Suprapubic skin (tissue), 4 donors: Measurements from ENCODE around the gene CLCN5. TPM values are rescaled to one million over a fixed set of nuclear protein-coding genes. Genes with fewer than 3 reads are reported as not detected.

Experiments used
- DNase-seq, 2 donors: peaks; one replicate each; pipeline ENCODE4 v3.0.0-alpha.2; 2019; ENCODE audit warnings: low spot score in 2 of 2
- H3K27ac ChIP-seq: fragments of 200-600 bp; sonication (generic); one replicate; pipeline ENCODE4 v1.5.1; 2019
- H3K27me3 ChIP-seq: fragments of 200-600 bp; sonication (generic); one replicate; pipeline ENCODE4 v1.5.1; 2019
- H3K36me3 ChIP-seq: fragments of 200-600 bp; sonication (generic); one replicate; pipeline ENCODE4 v1.5.1; 2019
- H3K4me1 ChIP-seq: fragments of 200-600 bp; sonication (generic); one replicate; pipeline ENCODE4 v1.5.1; 2019
- H3K4me3 ChIP-seq: fragments of 200-600 bp; sonication (generic); one replicate; pipeline ENCODE4 v1.5.1; 2019; ENCODE audit warnings: mild to moderate bottlenecking
- H3K9me3 ChIP-seq: fragments of 200-600 bp; sonication (generic); one replicate; pipeline ENCODE4 v1.5.1; 2019
- CTCF ChIP-seq, 2 donors: fragments of 200-600 bp in 1 of 2; fragments of 450-650 bp in 1 of 2; sonication (generic) in 1 of 2; IDR thresholded peaks; one replicate each; pipeline ENCODE4 v1.5.1; 2016 to 2019; ENCODE audit warnings: antibody characterized with exemption in 2 of 2, mild to moderate bottlenecking in 1 of 2, moderate library complexity in 1 of 2
- EP300 ChIP-seq: sonication (generic); formaldehyde crosslinking; IDR thresholded peaks from one replicate; pipeline ENCODE4 v1.6.1; 2017; ENCODE audit warnings: antibody characterized with exemption
- POLR2A ChIP-seq, 2 donors: fragments of 450-650 bp; IDR thresholded peaks; one replicate each; pipeline ENCODE4 v1.6.1; 2017; ENCODE audit warnings: antibody characterized with exemption in 2 of 2, mild to moderate bottlenecking in 2 of 2, moderate library complexity in 2 of 2
- POLR2AphosphoS5 ChIP-seq, 3 donors: sonication (generic); formaldehyde crosslinking; IDR thresholded peaks; one replicate each; pipeline ENCODE4 v1.6.1; 2017; ENCODE audit warnings: antibody characterized with exemption in 3 of 3
- WGBS: methylation state at CpG from one replicate; pipeline ENCODE4 v1.1.5; 2018; 5-methylcytosine and 5-hydroxymethylcytosine counted together
- total RNA-seq, 4 donors: library from RNA; depleted of rRNA; stranded (reverse); fragments of >200 nt; gene quantifications; one replicate each; pipeline ENCODE4 v1.1.0, GENCODE V29; 2016

Gene CLCN5
- total RNA-seq, 4 donors from 2014 or later, result 6.9 to 24.1 (median 11.5) TPM

GRCh38 chrX:49972328-49972860 is 50.0 kb downstream of the CLCN5 start:
- H3K27ac ChIP-seq, result no peak overlapping the region
- no peak for TF ChIP-seq EP300
- no peak for TF ChIP-seq CTCF (IDR thresholded peaks at IDR 0.05)
- TF ChIP-seq POLR2AphosphoS5 (IDR thresholded peaks at IDR 0.05), result no peak
- no peak for TF ChIP-seq POLR2A (IDR thresholded peaks at IDR 0.05)
- H3K9me3 ChIP-seq, result no peaks in the 10 kb centered on the region
- no peaks in the 10 kb centered on the region for H3K27me3 ChIP-seq
- no peak for DNase-seq
- no peaks in the 10 kb centered on the region for H3K36me3 ChIP-seq
- H3K4me1 ChIP-seq, result no peaks in the 10 kb centered on the region
- no peak overlapping the region for H3K4me3 ChIP-seq
- WGBS, result 88% methylated on average over 5 of the region's 5 CpGs

- WGBS, result 75% methylated on average over 4 of the region's 4 CpGs
- H3K36me3 ChIP-seq, result no peaks in the 10 kb centered on the region
- no peak for TF ChIP-seq CTCF (IDR thresholded peaks at IDR 0.05)
- TF ChIP-seq EP300, result no peak
- TF ChIP-seq POLR2A (IDR thresholded peaks at IDR 0.05), result no peak
- TF ChIP-seq POLR2AphosphoS5 (IDR thresholded peaks at IDR 0.05), result no peak
- no peak for DNase-seq
- H3K4me1 ChIP-seq, result no peaks in the 10 kb centered on the region
- no peaks in the 10 kb centered on the region for H3K9me3 ChIP-seq
- H3K27ac ChIP-seq, result no peak overlapping the region
- no peaks in the 10 kb centered on the region for H3K27me3 ChIP-seq
- H3K4me3 ChIP-seq, result no peak overlapping the region
These were observed 54.3 kb downstream of the CLCN5 start for GRCh38 chrX:49976682-49977197.

- H3K9me3 ChIP-seq, result no peaks in the 10 kb centered on the region
- H3K36me3 ChIP-seq, result no peaks in the 10 kb centered on the region
- DNase-seq, result no peak
- H3K27ac ChIP-seq, result no peak overlapping the region
- no peaks in the 10 kb centered on the region for H3K4me1 ChIP-seq
- no peaks in the 10 kb centered on the region for H3K27me3 ChIP-seq
- no peak overlapping the region for H3K4me3 ChIP-seq
- no peak for TF ChIP-seq POLR2AphosphoS5 (IDR thresholded peaks at IDR 0.05)
- TF ChIP-seq POLR2A (IDR thresholded peaks at IDR 0.05), result no peak
- TF ChIP-seq CTCF (IDR thresholded peaks at IDR 0.05), result no peak
- no peak for TF ChIP-seq EP300
- 56% methylated on average over 9 of the region's 9 CpGs for WGBS
These were observed 55.1 kb downstream of the CLCN5 start for GRCh38 chrX:49977319-49978090.

- Histone ChIP-seq H3K4me1 (no peaks in the 10 kb centered on the region), H3K9me3 (no peaks in the 10 kb centered on the region), H3K36me3 (no peaks in the 10 kb centered on the region), H3K27ac (no peak overlapping the region), H3K4me3 (no peak overlapping the region), H3K27me3 (no peaks in the 10 kb centered on the region)
- TF ChIP-seq POLR2A (IDR thresholded peaks at IDR 0.05) (no peak), POLR2AphosphoS5 (IDR thresholded peaks at IDR 0.05) (no peak), CTCF (IDR thresholded peaks at IDR 0.05) (no peak), EP300 (no peak)
- WGBS, result 50% methylated on average over 2 of the region's 2 CpGs
- DNase-seq, result no peak
These were observed 55.8 kb downstream of the CLCN5 start for GRCh38 chrX:49978176-49978575.

- no peak for DNase-seq
- Histone ChIP-seq H3K27ac (no peak overlapping the region), H3K27me3 (no peaks in the 10 kb centered on the region), H3K4me1 (no peaks in the 10 kb centered on the region), H3K4me3 (no peak overlapping the region), H3K9me3 (no peaks in the 10 kb centered on the region), H3K36me3 (no peaks in the 10 kb centered on the region)
- TF ChIP-seq CTCF (IDR thresholded peaks at IDR 0.05) (no peak), POLR2A (IDR thresholded peaks at IDR 0.05) (no peak), EP300 (no peak), POLR2AphosphoS5 (IDR thresholded peaks at IDR 0.05) (no peak)
- WGBS, result 71% methylated on average over 3 of the region's 3 CpGs
These were observed 63.7 kb downstream of the CLCN5 start for GRCh38 chrX:49986058-49986457.
